ENCODE data around the gene INTS1.
"Not testable (repeated sequence)": the region's sequence is repeated elsewhere in the genome, so short reads cannot be mapped to it uniquely, and the experiment has no call there.

Gene INTS1

DNA sequence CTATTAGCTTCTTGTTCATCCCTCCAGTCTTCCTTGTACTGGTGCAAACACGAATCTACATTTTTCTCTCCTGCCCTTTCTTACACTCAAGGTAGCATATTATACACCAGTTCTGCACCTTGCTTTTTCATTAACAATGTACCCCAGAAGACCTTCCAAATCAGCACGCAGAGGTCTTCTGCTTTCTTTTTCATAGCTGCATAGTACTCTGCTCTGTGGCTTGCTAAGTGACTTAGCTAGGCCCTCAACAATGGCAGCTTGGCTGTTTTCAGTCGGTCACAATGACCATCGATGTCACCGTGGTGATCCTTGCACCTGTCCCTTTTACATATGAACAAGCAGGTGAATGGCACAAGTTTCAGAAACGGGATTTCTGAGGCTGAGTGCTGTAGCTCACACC is 21.2 kb upstream of the INTS1 start:
- TF ChIP-seq, protein P1, sequence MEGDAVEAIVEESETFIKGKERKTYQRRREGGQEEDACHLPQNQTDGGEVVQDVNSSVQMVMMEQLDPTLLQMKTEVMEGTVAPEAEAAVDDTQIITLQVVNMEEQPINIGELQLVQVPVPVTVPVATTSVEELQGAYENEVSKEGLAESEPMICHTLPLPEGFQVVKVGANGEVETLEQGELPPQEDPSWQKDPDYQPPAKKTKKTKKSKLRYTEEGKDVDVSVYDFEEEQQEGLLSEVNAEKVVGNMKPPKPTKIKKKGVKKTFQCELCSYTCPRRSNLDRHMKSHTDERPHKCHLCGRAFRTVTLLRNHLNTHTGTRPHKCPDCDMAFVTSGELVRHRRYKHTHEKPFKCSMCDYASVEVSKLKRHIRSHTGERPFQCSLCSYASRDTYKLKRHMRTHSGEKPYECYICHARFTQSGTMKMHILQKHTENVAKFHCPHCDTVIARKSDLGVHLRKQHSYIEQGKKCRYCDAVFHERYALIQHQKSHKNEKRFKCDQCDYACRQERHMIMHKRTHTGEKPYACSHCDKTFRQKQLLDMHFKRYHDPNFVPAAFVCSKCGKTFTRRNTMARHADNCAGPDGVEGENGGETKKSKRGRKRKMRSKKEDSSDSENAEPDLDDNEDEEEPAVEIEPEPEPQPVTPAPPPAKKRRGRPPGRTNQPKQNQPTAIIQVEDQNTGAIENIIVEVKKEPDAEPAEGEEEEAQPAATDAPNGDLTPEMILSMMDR (conservative IDR thresholded peaks at IDR 0.05), result no peak
- TF ChIP-seq ZFX (IDR thresholded peaks at IDR 0.05), result no peak

DNA sequence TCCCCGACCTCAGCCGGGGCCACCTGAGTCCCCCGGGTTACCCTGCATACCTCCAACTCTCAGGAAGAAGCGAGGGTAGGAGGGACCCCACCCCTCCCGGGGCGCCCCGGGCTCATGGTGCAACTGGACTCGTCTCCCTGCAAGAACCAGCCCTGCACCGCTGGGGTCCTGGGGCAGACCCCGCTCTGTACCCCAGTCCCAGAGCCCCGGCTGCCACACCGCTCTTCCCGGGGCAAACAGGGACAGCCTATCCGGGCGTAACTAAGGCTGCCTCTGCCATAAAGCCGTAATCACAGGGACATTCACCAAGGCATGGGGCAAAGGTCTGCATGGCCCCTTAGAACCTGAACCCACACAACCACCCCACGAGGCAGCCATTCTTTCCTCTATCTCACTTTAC is 19.7 kb upstream of the INTS1 start:
- TF ChIP-seq, protein P1 (conservative IDR thresholded peaks at IDR 0.05), result no peak
- TF ChIP-seq ZFX (IDR thresholded peaks at IDR 0.05), result no peak

More for the DNA sequence above, 21.2 kb upstream of the INTS1 start:
- H3K27ac ChIP-seq, result no peak overlapping the region

DNA sequence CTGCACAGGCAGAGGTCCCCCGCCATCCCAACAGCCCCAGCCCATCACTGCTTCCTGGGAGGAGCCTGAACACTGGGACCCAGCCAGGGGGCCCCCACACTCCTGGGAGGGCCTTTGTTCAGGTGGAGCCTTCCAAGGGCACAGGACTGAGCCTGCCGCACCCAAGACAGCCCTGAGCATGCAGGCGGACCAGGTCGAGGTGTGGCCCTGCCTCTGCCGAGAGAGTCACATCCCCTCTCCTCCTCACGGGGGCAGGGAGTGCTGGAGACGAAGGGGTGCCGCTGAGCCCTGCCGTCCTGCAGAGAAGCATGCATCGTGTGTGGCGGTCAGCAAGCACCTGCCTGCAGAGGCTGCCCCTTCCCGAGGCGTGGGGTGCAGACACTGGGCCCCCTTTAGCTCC is 19.0 kb upstream of the INTS1 start:
- TF ChIP-seq, protein P1 (conservative IDR thresholded peaks at IDR 0.05), result no peak
- no peak for TF ChIP-seq ZFX (IDR thresholded peaks at IDR 0.05)
- no peak overlapping the region for H3K27ac ChIP-seq

More for the DNA sequence above, 19.7 kb upstream of the INTS1 start:
- no peak overlapping the region for H3K27ac ChIP-seq

DNA sequence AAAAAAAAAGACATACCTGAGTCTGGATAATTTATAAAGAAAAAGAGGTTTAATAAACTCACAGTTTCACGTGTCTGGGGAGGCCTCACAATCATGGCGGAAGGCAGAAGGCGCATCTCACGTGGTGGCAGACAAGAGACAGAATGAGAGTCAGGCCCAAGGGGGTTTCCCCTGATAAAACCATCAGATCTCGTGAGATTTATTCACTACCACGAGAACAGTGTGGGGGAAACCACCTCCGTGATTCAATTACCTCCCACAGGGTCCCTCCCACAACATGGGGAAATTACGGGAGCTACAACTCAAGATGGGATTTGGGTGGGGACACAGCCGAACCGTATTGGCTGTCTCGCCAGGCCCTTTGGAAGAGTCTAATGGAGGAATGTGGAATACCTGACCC is 17.3 kb upstream of the INTS1 start:
- H3K27ac ChIP-seq, result no peak overlapping the region
- TF ChIP-seq ZFX (IDR thresholded peaks at IDR 0.05), result no peak
- TF ChIP-seq, protein P1 (conservative IDR thresholded peaks at IDR 0.05), result no peak

DNA sequence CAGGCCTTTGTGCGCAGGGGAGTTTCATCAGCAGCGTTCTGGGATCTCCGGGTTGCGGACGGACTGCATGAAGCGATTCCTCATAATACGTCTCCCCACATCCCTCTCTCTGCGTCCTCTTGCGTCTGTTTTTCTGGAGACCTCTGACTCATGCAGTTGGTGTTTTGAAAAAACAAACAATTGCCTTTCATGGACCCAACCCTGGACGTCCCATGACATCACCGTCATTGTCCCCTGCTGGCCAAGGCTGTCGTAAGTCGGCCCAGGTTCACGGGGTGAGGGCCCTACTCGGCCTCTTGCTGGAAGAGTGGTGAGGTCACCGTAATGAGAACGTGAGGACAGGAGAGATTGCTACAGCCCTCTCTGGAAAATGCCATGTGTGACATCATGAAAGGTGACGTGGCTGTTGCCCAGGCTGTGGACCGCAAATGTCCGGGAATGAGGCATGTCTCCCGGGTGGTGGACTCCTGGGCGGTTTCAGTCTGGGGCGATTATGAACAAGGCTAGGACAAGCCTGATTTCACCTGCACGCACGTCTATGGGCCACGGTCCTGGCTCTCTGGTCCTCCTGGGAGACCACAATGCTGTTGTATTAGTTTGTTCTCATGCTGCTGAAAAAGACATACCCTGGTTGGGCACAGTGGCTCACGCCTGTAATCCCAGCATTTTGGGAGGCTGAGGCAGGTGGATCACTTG is 16.5 kb upstream of the INTS1 start:
- TF ChIP-seq, protein P1 (conservative IDR thresholded peaks at IDR 0.05), result no peak
- H3K27ac ChIP-seq, result no peak overlapping the region

DNA sequence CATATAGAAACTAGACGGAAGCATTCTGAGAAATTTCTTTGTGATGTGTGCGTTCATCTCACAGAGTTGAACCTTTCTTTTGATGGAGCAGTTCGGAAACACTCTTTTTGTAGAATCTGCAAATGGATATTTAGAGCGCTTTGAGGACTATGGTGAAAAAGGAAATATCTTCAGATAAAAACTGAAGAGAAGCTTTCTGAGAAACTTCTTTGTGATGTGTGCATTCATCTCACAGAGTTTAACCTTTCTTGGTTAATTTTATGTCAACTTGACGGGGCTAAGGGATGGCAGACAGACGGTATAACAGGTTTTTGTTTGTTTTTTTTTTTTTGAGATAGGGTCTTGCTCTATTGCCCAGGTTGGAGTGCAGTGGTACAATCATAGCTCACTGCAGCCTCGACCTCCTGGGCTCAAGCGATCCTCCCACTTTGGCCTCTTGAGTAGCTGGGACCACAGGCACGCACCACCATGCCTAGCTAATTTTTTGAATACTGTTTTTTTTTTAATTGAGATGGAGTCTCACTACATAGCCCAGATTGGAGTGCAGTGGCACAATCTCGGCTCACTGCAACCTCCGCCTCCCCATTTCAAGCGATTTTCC is 15.2 kb upstream of the INTS1 start:
- H3K27ac ChIP-seq, result not testable (repeated sequence)

DNA sequence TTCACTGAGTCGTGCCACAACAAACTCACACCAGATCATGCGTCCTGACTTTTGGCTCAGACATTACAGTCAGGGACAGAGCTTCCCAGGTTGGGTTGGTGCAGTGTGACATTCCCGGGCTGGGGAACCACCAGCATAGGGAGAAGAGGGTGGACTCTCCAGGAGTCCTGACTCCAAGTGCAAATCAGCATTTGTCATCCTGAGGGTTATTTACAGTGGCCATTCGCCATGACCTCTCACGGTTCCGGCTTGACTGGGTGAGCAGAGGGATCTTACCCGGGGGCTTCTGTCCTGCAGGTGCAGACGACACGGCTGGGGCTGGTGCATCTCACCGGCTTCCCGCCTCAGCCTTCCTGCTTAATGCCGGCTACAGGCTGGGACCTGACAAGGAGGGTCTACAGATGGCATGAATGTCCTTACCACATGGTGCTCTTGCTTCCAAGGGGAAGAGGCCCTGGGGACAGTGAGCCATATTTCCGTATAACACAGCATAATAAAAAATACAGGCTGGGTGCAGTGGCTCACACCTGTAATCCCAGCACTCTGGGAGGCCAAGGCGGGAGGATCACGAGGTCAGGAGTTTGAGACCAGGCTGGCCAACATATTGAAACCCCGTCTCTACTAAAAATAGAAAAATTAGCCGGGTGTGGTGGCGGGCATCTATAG is 12.5 kb upstream of the INTS1 start:
- H3K27ac ChIP-seq, result peak overlapping the region; percentile 31
- TF ChIP-seq, protein P1 (conservative IDR thresholded peaks at IDR 0.05), result no peak
- TF ChIP-seq ZFX (IDR thresholded peaks at IDR 0.05), result no peak

DNA sequence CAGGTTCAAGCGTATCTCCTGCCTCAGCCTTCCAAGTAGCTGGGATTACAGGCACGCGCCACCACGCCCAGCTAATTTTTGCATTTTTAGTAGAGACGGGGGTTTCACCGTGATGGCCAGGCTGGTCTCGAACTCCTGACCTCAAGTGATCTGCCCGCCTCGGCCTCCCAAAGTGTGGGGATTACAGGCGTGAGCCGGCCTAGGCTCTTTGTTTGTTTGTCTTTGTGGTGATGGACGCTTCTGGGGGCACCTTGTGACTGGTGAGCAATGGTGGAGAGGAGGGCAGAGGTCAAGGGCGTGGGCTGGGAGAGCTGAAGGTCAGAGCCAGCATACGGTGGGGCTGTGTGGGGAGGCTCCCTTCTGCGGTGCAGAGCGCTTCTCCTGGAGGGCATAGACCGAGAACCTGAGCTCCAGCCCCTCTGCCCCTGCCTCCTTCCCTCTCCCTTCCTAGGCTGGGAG is 11.3 kb upstream of the INTS1 start:
- H3K27ac ChIP-seq, result not testable (repeated sequence)

Measured in C4-2B (cell line).